Measurements from ENCODE around the gene KCNF1. TPM values are rescaled to one million over a fixed set of nuclear protein-coding genes. Genes with fewer than 3 reads are reported as not detected.
A peak's percentile ranks its signal among the peaks of the same experiment; 100 is the strongest.

Gene KCNF1
- total RNA-seq, 1 experiment from 2014 or later, result 1.2 TPM

DNA sequence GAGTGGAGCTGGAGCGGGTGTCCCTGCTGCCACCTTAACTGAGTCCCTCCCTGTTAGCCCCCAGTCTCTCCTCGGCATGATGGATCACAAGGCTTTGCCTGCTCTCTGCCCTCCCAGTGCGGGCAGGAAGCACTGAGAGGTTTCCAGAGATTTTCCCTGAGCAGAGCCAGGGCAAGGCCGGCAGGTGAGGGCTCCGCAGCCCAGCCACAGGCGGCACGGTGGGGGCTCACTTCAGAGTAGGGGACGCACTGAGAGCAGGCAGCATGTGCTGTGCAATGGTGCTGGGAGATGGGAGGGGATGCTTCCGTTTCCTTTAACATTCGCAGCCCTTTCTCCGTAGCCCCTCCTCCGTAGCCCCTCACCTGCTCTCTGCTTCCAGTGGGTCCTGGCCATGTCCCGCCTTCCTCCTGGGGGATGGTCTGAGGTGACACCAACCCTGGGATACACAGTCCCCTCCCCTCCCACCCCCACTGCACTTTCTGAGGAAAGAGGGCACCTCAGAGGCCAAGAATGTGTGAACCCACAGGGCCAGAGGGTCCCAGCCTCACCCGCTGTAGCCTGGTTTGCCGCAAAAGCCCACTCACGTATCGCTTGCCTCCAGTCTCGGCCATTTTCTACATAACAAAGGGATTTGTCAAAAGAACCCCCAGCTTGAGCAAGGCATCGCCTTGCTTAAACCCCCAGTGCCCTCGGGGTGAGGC lies 10.7 kb downstream of the KCNF1 start:
- TF ChIP-seq, protein P1, sequence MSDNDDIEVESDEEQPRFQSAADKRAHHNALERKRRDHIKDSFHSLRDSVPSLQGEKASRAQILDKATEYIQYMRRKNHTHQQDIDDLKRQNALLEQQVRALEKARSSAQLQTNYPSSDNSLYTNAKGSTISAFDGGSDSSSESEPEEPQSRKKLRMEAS (CRISPR knock-in tag; IDR thresholded peaks at IDR 0.05), result no peak
- TF ChIP-seq AR (CRISPR knock-in tag; IDR thresholded peaks at IDR 0.05) (no peak), KAT7 (CRISPR knock-in tag; IDR thresholded peaks at IDR 0.05; ENCODE audit: borderline replicate concordance) (no peak), TCF7 (CRISPR knock-in tag; IDR thresholded peaks at IDR 0.05; ENCODE audit: low read depth) (no peak)
- ChIA-PET POLR2A (no interaction called here), CTCF (interaction anchor here (0.7 to 2.3 kb wide), 5 partner anchors 9 to 211 kb away, joined by 3 to 11 read pairs (median 4); a partner anchor contains a TSS)
- Mint-ChIP-seq H3K27me3 (ENCODE audit: low read depth) (no peaks in the 10 kb centered on the region; the same call in 1 of the 2 replicates), H3K4me3 (no peak overlapping the region), H3K36me3 (no peaks in the 10 kb centered on the region), H3K9me3 (no peaks in the 10 kb centered on the region), H3K4me1 (peaks cover 42% of the 10 kb centered on the region), H3K27ac (no peak overlapping the region)
- DNase-seq (ENCODE audit: low spot score) (peak; percentile 27), ATAC-seq (peak; percentile 67)

GRCh38 chr2:10923008-10923375 lies 11.3 kb downstream of the KCNF1 start:
- POLR2A ChIA-PET, result no interaction called here
- Mint-ChIP-seq H3K4me3 (no peak overlapping the region), H3K27me3 (ENCODE audit: low read depth) (no peaks in the 10 kb centered on the region; the same call in 1 of the 2 replicates), H3K27ac (no peak overlapping the region), H3K36me3 (no peaks in the 10 kb centered on the region), H3K4me1 (peaks cover 42% of the 10 kb centered on the region), H3K9me3 (no peaks in the 10 kb centered on the region)
- CTCF ChIA-PET, result interaction anchor here (0.7 to 2.3 kb wide), 3 partner anchors 13 to 210 kb away, joined by 3 to 11 read pairs (median 4); a partner anchor contains a TSS
- TF ChIP-seq NFYB (CRISPR knock-in tag; conservative IDR thresholded peaks at IDR 0.05; ENCODE audit: low read depth) (no peak), SMAD3 (CRISPR knock-in tag; IDR thresholded peaks at IDR 0.05; ENCODE audit: borderline replicate concordance) (no peak), PRRX2 (CRISPR knock-in tag; IDR thresholded peaks at IDR 0.05) (no peak)
- TF ChIP-seq, protein P2, sequence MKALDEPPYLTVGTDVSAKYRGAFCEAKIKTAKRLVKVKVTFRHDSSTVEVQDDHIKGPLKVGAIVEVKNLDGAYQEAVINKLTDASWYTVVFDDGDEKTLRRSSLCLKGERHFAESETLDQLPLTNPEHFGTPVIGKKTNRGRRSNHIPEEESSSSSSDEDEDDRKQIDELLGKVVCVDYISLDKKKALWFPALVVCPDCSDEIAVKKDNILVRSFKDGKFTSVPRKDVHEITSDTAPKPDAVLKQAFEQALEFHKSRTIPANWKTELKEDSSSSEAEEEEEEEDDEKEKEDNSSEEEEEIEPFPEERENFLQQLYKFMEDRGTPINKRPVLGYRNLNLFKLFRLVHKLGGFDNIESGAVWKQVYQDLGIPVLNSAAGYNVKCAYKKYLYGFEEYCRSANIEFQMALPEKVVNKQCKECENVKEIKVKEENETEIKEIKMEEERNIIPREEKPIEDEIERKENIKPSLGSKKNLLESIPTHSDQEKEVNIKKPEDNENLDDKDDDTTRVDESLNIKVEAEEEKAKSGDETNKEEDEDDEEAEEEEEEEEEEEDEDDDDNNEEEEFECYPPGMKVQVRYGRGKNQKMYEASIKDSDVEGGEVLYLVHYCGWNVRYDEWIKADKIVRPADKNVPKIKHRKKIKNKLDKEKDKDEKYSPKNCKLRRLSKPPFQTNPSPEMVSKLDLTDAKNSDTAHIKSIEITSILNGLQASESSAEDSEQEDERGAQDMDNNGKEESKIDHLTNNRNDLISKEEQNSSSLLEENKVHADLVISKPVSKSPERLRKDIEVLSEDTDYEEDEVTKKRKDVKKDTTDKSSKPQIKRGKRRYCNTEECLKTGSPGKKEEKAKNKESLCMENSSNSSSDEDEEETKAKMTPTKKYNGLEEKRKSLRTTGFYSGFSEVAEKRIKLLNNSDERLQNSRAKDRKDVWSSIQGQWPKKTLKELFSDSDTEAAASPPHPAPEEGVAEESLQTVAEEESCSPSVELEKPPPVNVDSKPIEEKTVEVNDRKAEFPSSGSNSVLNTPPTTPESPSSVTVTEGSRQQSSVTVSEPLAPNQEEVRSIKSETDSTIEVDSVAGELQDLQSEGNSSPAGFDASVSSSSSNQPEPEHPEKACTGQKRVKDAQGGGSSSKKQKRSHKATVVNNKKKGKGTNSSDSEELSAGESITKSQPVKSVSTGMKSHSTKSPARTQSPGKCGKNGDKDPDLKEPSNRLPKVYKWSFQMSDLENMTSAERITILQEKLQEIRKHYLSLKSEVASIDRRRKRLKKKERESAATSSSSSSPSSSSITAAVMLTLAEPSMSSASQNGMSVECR (CRISPR knock-in tag; IDR thresholded peaks at IDR 0.05; ENCODE audit: borderline replicate concordance), result no peak
- DNase-seq (ENCODE audit: low spot score), result no peak
- no peak for ATAC-seq

DNA sequence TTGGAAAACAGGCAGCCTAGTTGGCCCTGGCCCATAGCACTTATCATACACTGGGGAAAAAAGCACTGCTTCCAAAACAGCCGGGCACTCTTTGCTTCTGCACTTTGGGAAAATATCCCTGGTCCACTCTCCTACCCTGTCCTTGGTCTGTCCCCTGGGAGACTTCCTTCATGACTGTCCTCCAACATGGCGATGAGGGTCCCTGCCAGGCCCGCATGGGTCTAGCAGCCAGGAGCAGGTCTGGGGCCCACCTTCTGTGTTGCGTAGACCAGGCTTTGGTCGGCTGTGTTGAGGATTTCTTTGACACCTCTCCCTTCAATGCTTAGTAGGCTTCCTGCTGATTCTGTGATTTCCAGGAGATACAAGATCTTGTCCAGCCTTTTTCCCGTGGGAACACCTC lies 12.2 kb downstream of the KCNF1 start:
- Mint-ChIP-seq H3K27ac (no peak overlapping the region), H3K36me3 (no peaks in the 10 kb centered on the region), H3K27me3 (ENCODE audit: low read depth) (no peaks in the 10 kb centered on the region; the same call in 1 of the 2 replicates), H3K4me1 (peaks cover 40% of the 10 kb centered on the region), H3K9me3 (no peaks in the 10 kb centered on the region), H3K4me3 (no peak overlapping the region)
- ChIA-PET POLR2A (no interaction called here), CTCF (no interaction called here)
- DNase-seq (ENCODE audit: low spot score), result no peak
- no peak for ATAC-seq
- TF ChIP-seq, protein P3, sequence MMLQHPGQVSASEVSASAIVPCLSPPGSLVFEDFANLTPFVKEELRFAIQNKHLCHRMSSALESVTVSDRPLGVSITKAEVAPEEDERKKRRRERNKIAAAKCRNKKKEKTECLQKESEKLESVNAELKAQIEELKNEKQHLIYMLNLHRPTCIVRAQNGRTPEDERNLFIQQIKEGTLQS (CRISPR knock-in tag; conservative IDR thresholded peaks at IDR 0.05), result no peak
- TF ChIP-seq, protein P4, sequence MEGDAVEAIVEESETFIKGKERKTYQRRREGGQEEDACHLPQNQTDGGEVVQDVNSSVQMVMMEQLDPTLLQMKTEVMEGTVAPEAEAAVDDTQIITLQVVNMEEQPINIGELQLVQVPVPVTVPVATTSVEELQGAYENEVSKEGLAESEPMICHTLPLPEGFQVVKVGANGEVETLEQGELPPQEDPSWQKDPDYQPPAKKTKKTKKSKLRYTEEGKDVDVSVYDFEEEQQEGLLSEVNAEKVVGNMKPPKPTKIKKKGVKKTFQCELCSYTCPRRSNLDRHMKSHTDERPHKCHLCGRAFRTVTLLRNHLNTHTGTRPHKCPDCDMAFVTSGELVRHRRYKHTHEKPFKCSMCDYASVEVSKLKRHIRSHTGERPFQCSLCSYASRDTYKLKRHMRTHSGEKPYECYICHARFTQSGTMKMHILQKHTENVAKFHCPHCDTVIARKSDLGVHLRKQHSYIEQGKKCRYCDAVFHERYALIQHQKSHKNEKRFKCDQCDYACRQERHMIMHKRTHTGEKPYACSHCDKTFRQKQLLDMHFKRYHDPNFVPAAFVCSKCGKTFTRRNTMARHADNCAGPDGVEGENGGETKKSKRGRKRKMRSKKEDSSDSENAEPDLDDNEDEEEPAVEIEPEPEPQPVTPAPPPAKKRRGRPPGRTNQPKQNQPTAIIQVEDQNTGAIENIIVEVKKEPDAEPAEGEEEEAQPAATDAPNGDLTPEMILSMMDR (IDR thresholded peaks at IDR 0.05), result no peak
- TF ChIP-seq CREB1 (CRISPR knock-in tag; IDR thresholded peaks at IDR 0.05) (no peak), MXD4 (CRISPR knock-in tag; IDR thresholded peaks at IDR 0.05; ENCODE audit: borderline replicate concordance) (no peak), CREM (CRISPR knock-in tag; IDR thresholded peaks at IDR 0.05) (no peak), ZNF138 (CRISPR knock-in tag; conservative IDR thresholded peaks at IDR 0.05) (no peak), MLX (CRISPR knock-in tag; IDR thresholded peaks at IDR 0.05) (no peak), ZBTB21 (CRISPR knock-in tag; IDR thresholded peaks at IDR 0.05; ENCODE audit: borderline replicate concordance) (no peak), NFATC4 (CRISPR knock-in tag; IDR thresholded peaks at IDR 0.05) (no peak), CBFB (CRISPR knock-in tag; IDR thresholded peaks at IDR 0.05; ENCODE audit: low read depth) (no peak)
